ENCODE data around the gene ADAMTSL1.

Gene ADAMTSL1

DNA sequence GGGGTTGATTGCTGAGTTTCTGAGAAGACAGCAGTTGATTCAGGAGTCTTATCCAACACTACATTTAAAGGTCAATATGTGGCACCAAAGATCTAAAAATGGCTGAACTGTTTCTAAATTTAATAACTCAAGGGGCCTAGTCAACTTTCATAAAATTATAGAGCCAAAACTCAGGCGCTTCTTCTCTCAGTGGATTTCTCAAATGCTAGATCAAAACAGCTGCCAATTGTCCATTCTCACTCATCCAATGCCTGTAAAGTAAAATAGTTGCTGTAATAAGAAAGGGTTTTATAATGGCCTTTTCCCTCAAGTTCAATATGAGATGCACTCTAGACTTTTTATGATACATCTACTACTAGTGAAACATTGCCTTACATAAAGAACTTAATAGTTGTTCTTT, 26.5 kb downstream of the ADAMTSL1 start:
- DNase-seq = no peak

DNA sequence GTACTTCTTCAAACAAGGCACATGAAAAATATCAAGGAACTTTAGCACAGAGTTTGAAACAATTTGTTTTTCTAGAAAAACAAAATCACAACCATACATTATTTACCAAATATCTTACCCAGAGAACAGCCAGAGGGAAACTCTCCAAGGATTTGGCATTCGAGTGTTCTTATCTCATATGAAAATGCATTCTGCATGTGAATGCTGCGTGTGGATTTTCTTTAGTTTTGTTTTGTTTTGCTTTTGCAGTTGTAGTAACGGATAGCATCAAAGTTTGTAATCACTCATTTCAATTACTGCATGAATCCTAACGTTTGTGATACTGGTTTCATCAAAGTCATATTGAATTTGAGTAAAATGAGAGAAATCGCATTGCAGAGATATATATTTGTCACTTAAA, 28.0 kb downstream of the ADAMTSL1 start:
- DNase-seq = no peak

DNA sequence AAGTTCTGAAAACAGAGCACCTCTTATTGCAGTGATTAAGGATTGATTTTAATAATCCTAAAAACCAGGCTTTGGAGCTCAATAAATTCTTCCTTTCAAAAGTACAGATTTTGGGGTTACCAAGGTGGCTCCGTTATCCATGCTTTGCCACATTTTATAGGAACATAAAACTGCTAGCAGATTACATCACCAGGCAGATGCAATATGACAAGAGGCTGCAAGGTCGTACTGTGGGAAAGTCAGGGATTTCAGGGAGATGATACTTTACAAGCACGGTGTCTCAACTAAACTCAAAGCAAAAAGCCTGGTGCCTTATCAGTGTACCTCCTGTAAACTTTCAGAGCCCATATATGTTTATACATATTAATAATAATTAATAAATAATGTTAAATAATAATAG, 28.6 kb downstream of the ADAMTSL1 start:
- no peak for DNase-seq

DNA sequence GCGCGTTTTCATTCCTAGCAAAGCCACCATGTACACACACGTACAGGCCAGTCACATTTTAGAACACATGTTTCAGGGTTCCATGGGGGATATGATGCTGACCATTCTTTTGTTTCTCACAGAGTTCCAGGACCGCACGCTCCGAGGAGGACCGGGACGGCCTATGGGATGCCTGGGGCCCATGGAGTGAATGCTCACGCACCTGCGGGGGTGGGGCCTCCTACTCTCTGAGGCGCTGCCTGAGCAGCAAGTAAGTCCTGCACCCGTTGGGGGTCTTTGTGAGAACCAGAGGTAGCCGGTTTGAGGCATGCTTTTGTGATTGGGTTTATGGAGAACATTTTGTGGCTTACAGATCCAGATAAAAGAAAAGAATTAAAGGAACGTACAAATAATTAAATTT, 30.8 kb downstream of the ADAMTSL1 start:
- DNase-seq = no peak

DNA sequence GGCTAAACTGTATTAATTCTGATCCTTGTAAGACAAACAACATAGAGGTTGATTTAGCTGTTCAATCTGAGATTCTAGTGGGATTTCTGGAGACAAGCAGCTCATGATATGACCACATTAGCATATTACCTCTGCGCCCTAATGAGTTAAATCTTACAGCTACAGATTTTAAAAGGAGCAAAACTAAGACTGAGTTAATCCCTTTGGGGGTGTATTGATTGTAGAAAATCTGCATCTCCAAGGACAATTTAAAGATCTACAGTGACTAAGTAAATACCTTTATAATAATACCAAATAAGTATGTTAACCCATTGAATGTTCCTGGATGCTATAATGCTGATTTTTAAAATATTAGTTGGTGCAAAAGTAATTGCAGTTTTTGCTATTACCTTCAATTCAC, 33.2 kb downstream of the ADAMTSL1 start:
- DNase-seq = no peak

DNA sequence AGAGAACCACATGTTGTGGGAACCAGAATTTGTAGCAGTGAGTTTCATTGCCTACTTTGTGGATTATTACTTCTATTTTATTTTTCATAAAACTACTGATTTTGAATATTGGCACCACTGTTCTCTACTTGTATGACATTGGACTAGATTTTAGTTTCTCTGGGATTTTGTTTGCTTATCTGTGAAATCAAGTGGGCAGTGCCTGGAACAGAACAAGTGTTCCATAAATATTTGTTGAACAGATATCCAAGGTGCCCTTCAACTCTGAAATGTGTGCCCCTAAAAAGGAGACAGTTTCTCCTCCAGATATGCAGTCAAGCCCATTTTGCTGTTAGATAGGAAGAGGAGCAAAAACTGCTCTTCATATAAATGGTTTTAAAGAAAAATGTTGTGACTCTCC, 42.6 kb downstream of the ADAMTSL1 start:
- DNase-seq = no peak

DNA sequence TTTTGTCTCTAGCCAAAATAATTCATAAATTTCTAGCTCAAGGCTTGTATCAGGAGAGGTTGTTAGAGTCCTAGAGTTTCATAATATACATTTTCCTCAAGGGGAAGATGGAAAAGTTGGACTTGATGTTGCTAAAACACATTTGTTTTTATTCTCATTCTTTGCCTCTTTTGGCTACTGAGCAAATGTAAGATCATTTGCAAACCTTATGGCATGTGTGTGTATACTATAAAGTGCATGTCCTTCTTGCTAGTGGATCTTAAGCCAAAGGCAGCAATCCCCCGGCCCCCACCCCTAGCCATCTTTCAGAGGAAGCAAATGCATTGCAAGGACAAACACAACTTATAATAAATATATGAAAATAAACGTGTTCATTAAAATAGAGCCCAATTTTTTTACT, 43.0 kb downstream of the ADAMTSL1 start:
- DNase-seq = no peak

DNA sequence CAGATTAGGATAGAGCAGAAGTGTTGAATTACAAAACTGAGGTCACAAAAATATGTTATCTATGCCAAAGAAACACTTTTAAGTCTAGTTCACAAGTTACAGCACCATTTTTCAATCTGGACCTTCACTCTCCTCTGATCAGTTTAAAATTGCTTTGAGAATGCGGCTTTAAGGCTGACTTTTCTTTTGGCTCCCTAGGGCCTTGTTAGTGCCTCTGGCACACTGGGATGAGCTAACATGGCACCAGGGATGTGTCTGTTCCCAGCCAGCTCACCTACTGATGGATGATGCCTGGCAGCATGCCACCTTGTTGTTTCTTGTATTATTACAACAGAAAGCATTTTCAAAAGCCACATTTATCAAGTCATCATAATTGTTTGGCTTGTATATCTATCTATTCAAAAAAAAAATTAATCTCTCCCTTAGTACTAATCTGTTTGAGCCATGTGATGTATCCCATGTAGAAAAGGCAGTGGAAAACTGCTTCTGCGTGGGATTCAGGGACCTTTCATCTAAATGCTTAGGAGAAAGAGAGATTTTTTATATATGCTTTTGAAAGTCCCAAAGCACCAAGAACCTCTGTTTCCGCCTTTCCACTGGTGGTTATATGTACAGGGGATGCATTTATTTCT, 46.6 kb downstream of the ADAMTSL1 start:
- no peak for DNase-seq

DNA sequence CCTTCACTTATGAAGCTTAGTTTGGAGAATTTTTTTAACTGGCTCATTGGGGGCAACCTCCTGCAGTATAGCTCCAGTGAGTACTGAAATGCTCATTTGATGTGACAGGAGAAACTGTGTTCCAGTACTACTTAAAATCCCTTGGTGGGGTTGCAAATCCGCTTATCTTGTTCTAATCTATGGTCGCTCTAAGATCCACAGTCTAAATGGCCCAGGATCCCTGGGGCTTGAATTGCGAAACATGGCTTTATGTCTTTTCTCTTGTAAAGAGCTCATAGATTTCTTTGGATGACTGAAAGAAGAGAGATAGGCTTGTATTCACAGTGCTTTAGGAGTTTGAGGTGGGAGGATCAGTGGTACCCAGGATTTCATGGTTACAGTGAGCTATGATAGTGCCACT, 52.7 kb downstream of the ADAMTSL1 start:
- no peak for DNase-seq

DNA sequence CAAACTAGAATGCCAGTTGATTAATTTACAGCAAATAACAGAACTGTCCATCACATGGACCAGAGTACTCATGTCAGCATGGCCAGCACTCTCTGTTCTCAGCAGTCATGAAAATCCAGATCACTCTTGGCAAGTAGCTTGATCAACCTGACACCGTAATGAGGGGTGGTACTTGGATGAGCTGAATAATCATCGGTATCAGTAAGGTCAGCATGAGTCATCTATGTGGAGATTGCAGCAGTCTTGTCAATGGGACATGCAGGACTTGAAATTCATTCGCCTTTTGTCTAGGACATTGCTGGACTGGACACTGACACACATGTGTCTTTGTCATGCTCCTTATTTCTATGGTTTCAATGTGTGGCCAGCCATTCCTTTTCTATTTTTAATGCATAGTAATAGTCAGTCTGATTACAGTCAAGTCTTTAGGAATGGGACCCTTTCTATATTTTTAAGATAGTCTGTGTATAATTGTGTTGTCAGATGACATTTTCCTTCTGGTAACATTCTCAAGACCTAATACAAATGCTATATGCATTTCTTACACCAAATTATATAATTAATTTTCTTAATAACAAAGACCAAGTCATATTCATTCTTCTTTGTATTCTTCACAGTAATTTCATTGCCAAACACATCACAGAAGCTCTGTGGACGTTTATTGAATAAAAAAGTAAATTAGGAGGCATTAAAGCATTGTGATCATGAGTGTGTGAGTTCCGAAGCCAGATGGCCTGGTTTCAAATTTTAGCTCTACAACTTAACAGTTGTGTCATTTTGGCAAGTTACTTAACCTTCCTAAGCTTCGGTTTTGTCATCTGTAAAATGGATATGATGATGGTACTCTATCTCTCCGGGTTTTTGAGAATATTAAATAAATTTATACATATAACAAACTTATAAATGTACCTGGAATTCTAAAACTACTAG, 57.4 kb downstream of the ADAMTSL1 start:
- no peak for DNase-seq

DNA sequence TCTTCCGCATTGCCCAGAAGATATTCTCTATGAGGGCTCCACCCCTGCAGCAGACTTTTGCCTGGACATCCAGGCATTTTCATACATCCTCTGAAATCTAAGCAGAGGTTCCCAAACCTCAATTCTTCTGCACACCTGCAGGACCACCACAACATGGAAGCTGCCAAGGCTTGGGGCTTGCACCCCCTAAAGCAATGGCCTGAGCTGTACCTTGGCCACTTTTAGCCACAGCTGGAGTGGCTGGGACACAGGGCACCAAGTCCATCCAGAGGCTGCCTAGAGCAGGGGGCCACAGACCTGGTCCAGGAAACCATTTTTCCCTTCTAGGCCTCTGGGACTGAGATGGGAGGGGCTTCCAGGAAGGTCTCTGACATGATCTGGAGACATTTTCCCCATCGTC, 60.7 kb downstream of the ADAMTSL1 start:
- DNase-seq = no peak

DNA sequence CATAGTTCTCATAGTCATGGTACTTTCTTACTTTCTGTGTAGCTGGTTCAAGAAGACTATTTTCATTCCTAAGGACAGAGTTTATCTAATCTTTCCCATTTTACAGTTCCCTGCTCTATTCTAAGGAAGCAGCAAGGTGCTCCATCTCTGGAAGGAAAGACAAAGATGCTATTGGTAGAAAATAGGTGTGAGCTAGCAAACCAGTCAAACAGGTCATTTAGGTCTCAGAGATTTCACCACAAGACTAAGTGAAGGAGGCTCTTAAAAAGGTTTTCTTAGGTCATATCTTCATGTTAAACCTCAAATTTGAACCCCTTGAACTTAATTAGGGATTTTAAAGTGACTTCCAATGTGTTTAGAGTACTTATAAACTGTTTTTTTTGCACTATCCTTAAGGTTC, 62.6 kb downstream of the ADAMTSL1 start:
- no peak for DNase-seq

DNA sequence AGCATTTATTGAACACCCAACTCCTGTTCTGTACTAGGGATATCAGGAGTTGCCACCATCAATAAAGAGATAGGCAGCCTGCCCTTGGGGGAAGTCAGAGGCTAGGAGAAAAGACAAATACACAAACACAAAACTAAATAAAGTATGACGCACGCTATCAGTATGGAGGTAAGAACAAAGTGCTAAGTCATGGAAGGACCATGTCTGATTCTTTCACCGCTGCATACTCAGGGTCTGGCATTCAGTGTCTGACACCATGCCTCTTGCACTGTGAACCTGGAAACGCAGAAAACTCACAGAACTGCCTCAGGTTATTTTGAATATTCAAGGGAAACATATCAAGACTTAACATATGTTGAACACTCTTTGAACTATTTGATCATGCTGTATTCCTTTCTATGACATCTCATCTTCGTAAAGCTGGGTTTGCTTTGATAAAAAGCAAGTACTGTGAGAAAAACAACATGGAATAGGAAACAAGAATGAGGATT, 65.3 kb downstream of the ADAMTSL1 start:
- DNase-seq = no peak

DNA sequence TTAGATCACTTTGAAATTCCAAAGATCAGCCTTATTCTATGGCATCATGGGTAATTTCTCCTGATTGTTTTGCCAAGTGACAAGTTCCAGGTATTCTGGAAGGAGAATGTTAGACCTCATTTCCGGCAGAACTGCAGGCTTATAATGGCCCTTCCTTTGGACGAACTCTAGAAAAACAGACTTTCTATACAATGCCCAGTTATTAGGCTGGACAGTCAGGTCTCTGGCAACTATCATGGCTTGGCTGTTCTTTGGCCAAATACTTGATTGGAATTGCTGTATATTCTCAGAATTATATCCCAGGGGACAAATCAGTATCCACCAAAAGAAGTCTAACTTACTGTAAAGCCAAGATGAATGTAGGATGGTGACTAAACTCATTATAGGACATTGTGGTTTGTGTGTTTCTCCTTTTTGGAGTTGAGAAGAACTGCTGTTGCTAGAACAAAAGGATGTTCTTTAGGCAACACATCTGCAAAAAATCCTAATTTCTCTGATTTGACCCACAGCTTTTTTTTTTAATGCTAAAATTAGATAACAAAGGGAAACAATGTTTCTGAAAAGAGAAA, 69.0 kb downstream of the ADAMTSL1 start:
- no peak for DNase-seq

DNA sequence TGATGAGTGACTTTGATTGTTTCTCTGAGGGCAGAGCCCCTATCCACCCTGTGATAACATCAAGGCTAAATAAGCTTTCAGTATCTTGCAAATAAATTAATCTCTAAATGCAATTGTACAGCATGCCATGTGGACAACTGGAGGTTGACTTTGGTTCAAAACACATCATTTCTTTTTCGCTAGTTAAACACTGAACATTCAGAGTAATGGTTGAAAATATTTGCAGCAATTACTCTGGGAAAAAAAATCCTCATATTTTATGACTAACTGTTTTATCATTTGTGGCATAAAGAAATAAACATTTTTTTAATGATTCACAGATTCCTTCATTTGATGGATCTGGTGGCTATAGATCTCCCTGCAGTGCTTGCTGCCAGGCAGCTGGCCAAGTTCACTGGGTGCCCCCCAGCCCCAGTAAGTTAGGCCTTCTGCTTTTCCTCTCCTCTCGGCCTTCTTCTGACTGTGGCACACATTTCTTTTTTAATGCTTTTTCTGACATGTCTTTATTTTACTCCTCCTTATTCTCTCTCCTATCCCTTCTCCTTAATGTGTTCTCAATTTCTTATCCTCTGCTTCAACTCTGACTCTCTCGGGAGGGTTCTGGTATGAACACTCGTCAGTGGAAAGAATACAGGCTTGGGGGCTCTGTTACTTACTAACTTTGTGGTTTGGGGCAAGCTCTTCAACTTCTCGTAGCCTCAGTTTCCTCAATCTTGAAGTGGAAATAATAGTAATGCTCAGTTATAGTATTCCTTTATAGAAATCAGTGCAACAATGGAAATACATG, 69.6 kb downstream of the ADAMTSL1 start:
- no peak for DNase-seq

DNA sequence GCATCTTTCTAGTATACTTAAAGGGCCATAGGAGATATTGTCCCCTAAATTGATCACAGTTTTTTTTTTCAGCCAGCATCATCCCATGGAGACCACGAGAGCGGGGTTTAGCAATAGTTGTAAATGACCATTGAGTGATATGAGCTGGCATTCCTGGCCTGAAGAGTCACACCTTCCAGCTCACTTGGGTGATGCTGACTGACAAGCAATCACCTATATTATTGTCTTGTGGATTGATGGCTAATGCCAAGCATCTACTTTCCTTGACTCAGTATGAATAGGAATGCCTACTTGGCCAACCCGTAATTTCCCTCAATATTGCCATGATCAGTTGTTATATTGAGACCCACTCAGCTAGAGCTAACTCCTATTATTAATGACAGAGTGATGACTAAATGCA, 70.5 kb downstream of the ADAMTSL1 start:
- DNase-seq = no peak

DNA sequence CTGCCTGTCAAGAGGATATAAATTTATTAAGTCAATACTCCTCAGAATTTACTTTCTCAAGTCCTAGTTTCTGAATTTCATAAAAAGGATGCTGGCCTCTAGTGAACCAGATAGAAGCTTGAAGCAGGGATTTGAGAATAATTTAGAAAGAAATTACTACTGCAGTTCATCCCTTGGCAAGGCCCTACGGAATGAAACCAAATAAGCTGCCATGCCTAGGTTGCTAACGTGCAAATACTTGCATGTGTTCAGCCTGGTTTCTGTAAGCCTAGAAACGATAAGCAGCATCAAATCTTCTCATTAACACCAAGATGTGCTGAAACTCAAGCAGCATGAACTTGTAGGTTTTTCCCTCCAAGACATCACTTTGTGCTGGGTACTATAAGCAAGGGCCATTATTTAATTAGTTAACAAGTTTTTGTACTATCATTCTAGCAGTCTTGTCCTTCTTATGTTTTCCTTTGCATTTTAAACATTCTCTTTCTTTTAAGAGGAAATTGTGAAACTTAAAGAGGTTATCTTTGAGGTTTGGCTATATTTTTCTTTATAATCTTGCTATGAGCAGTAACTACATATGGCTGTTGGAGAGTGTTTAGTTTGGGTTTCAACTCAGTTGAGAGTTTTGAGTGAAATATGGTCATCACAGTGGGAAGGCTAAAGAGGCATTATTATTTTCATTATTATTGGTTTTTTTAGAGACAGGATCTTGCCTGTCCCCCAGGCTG, 71.8 kb downstream of the ADAMTSL1 start:
- no peak for DNase-seq

DNA sequence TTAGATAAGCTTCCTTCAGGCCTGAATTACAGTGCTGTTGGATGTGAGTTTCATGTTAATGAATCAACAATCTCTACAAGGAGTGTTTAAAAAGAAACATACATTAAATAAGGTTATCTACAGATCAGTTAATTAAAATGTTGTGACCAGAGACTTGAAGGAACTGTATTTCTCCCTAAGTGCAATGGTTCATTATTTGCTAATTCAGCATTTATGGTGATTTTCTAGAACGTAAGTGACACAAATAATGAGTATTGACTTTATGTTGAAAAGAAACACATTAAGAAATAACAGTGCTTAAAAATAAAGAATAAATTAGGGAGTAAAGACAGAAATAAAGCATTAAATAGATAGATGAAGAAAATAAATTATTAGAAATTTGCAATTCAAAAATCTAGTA, 74.5 kb downstream of the ADAMTSL1 start:
- no peak for DNase-seq

DNA sequence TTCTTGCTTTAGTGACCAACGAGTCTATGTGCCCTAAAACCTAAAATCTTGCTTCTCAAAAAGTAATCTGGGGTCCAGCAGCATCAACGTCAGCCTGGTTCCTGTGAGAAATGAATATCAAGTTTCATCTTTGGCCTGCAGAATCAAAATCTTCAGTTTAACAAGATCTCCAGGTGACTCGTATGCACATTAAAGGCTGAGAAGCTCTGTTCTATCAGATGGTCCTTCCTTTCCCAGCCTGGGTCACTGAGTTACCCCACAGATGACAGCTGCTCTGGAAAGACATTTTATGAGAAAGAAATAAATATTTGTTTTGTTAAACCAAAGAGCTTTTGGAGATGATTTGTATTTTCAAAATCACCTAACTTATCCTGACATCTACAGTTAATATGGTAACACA, 75.8 kb downstream of the ADAMTSL1 start:
- DNase-seq = no peak

DNA sequence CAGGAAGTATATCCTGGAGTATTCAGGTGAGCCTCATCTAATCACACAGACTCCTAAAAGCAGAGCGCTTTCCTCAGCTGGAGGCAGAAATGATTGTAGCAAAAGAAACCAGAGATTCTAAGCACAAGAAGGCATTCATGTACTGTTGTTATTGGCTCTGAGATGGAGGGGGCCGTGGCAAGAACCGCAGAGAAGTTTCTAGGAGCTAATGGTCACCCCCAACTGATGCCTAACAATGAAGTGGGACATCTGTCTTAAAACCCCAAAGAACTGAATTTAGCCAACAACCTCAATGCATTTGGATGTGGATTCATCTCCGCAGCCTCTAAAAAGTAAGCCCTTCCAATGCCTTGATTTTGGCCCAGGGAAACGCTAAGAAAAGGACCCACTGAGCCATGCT, 76.3 kb downstream of the ADAMTSL1 start:
- DNase-seq = no peak

DNA sequence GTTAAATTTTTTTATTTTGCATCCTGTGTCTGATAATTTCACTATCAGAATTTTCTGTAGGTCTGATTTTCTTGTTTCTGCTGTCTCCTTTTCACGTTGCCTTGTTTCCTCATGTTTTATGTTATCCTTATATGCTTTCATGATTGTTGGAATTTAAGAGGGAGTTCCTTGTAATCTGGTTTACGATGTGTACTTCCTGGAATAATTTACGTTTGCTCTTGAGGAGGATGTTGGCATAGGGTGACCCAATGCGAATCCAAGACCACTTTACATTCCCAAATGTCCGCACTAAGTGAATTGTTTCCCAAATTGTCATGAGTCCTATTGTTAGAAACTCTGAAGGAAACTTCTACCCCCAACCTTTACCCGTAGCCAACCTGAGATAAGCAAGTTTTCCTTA, 80.3 kb downstream of the ADAMTSL1 start:
- DNase-seq = no peak

DNA sequence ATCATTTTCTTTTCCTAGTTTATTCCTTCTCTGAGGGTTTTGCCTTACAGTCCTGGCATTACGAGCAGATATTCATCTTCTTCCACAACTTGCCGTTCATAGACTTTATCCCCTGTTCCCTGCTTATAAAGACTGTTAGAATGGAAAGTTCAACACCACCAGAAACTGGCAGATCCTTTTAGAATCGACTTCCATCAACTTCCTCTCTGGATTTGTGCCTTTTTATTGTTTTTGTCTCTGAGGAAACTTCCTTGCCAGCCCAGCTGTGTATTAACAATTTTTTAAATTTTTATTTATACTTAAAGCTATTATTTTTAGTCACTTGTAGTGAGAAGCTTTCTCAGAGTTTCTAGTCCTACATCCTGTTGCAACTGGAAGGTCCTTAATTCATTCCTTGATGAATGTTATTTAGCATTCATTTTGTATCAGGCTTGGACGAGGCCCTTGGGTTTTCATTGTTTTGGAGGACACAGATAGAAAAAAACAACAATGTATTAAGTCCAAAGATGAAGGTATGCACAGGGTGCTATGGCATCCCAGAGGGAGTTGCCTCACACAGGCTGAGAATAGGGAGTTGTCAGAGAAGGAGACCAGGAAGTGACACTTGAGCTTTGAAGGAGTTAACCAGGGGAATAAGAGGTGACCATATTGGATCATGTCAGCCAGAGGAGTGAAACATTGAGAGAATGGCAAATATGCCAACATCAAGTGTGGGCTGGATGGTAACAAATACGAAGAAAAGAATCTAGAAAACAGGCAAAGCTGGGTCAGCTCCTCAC, 81.3 kb downstream of the ADAMTSL1 start:
- no peak for DNase-seq
